LNCaP clone FGC (cell line): ENCODE measurements around the gene CEMIP2.
A peak's percentile ranks its signal among the peaks of the same experiment; 100 is the strongest.

Experiments
- DNase-seq: peaks from one replicate; pipeline ENCODE4 v3.0.0-alpha.2; 2011; ENCODE audit warnings: low read depth
- H3K4me3 ChIP-seq: 2 replicates; pipeline ENCODE4 v1.5.1; 2011; ENCODE audit warnings: mild to moderate bottlenecking, low read depth, low read length, control low read depth
- TF ChIP-seq, protein P1 (sequence below): IDR thresholded peaks from 2 replicates; pipeline ENCODE4 v1.5.1; 2012; ENCODE audit warnings: mild to moderate bottlenecking; ENCODE audit not compliant: control insufficient read depth, insufficient read depth; ENCODE audit errors: extremely low read depth

CEMIP2 gene

DNA sequence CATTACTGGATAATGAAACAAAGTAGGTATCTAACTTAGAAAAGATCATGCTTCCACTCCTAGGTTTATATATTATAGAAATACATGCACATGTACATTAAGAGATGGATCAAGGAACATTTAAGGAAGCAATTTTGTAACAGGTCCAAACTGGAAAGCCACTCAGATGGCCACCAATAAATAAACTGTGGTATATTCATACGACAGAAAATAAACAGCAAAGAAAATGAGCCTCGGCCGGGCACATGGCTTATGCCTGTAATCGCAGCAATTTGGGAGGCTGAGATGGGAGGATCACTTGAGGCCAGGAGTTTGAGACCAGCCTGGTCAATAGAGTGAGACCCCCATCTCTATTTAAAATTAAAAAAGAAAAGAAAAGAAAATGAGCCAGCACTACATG, 25.6 kb downstream of the CEMIP2 start:
- H3K4me3 ChIP-seq, result no peak overlapping the region
- DNase-seq, result no peak
- TF ChIP-seq, protein P1, sequence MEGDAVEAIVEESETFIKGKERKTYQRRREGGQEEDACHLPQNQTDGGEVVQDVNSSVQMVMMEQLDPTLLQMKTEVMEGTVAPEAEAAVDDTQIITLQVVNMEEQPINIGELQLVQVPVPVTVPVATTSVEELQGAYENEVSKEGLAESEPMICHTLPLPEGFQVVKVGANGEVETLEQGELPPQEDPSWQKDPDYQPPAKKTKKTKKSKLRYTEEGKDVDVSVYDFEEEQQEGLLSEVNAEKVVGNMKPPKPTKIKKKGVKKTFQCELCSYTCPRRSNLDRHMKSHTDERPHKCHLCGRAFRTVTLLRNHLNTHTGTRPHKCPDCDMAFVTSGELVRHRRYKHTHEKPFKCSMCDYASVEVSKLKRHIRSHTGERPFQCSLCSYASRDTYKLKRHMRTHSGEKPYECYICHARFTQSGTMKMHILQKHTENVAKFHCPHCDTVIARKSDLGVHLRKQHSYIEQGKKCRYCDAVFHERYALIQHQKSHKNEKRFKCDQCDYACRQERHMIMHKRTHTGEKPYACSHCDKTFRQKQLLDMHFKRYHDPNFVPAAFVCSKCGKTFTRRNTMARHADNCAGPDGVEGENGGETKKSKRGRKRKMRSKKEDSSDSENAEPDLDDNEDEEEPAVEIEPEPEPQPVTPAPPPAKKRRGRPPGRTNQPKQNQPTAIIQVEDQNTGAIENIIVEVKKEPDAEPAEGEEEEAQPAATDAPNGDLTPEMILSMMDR, result no peak

DNA sequence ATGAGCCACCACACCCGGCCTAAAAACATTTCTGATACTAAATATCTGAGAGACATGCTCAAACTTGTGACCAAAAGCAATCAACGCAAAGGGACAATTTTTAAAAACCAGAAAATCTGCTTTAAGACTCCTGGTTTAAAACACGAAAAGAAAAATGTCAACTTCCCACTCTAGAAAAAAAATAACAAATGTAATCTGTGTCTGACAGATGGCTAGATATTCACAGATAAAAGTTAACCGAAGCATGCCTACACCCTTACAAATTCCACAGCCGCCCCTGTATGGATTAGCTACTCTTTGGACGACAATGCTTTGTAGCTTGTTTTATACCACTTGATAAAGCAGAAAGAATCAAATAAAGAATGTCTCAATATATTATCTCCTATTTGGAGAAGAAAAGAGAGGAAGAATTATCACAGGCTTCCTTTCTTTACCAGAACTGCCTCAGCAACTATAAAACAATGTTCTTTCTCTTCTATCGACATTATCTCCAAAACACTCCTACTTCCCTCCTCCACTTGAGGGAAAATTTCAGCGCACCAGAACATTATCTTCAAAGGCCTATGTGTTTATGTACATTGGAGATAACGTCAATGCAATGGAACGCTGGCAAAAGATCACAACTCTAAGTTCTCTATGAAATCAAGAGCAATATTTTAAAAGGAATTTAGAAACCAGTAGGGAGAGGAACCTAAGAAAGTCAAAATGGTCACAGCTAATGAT, 26.2 kb downstream of the CEMIP2 start:
- H3K4me3 ChIP-seq, result no peak overlapping the region
- TF ChIP-seq, protein P1, result no peak

DNA sequence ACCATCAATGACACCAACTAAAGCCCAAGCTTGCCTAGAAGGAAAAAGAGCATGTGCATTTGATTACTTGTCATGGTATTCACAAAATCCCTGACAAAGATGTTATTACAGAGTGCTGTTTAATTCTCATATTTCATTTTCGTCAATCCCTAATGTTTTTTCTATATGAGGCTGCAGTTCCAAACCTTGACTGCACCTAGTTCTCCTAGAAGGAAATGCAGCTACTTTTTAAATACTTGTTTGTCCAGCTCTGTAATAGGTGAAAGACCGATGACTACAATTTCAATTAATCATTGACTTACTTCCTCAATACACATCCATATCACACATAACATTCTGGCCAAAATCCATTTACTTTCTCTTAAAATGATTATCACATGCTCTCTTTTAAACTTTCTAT, 28.1 kb downstream of the CEMIP2 start:
- no peak for DNase-seq
- TF ChIP-seq, protein P1, result no peak

More for the DNA sequence above, 26.2 kb downstream of the CEMIP2 start:
- peak; percentile 73 for DNase-seq

DNA sequence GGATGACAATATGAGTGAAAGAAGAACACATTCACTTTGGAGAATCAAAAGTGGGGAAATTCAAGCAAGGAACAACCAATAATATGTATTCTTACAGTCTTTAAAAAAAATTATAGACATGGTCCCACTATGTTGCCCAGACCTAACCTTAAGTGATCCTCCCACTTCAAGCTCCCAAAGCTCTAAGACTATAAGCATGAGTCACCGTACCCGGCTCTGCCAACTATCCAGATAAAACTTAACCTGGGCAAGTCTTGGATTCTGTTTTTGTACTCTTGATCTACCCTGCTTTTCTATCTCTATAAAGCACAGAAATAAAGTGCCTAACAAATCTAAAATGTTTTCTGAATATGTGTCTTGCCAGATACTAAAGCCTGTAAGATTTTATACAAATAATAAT, 30.9 kb downstream of the CEMIP2 start:
- no peak for DNase-seq
- no peak overlapping the region for H3K4me3 ChIP-seq
- TF ChIP-seq, protein P1, result no peak

More for the DNA sequence above, 28.1 kb downstream of the CEMIP2 start:
- no peak overlapping the region for H3K4me3 ChIP-seq

DNA sequence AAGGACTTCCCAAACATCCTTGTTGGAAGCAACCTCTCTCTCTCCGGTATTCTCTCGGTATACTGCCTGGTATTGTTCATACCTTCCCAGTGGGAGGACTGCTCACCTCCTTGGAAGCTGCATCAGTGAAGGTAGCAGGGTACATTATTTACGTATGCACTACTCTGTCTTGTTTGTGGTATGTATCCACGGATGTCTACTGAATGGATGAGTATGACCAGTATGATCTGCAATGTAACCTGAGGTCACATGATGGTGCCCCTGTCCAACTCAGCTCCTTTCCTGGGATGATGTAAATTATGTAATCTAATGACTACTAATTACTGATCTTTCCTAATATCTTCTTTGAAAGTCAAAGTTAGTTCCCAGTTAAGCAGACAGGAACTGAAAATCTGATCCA, 32.1 kb downstream of the CEMIP2 start:
- DNase-seq, result no peak
- no peak overlapping the region for H3K4me3 ChIP-seq
- TF ChIP-seq, protein P1, result no peak

DNA sequence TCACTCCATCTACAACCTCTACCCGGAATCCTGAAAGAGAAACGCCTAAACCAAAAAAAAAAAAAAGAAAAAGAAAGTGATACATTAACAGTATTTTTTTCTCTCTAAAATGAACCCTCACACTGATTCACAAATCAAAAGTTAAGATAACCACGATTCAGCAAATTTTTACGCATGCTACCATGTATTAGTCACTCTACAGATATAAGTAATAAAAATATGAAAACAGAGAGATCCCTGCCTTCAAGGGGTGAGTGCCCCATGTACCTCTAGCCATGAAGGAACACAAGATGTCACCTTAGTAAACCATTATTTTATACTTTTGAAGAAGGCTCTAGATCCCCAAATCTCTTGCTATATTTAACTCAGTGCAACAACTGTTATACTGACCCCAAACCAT, 33.4 kb downstream of the CEMIP2 start:
- H3K4me3 ChIP-seq, result no peak overlapping the region
- TF ChIP-seq, protein P1, result no peak
- no peak for DNase-seq

DNA sequence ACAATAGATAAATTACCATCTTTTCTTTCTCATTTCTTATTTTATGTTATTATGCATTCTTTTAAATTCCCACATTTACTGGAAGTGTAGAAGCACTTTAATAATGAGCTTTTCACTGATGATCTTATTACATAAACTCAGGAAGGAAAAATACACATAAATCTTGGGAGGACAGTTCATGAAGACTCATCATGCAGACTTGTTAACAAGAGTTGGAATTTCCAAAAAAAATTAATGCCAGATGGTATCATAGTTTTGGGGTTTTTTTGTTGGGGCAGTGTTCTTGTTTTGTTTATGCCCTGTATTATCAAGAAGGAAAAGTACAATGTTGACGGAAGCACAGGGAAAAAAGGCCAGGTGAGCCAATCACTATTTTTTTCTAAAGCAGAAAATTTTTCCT, 35.1 kb downstream of the CEMIP2 start:
- TF ChIP-seq, protein P1, result no peak
- H3K4me3 ChIP-seq, result no peak overlapping the region
- no peak for DNase-seq
